ENCODE measurements around the gene STK24. TPM values are rescaled to one million over a fixed set of nuclear protein-coding genes. Genes with fewer than 3 reads are reported as not detected.
"Not testable (repeated sequence)": the region's sequence is repeated elsewhere in the genome, so short reads cannot be mapped to it uniquely, and the experiment has no call there.

The STK24 gene
- polyA plus RNA-seq, 1 donor: 124 TPM

- no peak for DNase-seq
These were observed 7.9 kb upstream of the STK24 start for GRCh38 chr13:98584668-98585397.

GRCh38 chr13:98582947-98583346, 6.0 kb upstream of the STK24 start:
- no peak for DNase-seq

- DNase-seq: no peak
These were observed 5.2 kb upstream of the STK24 start for GRCh38 chr13:98581971-98582702.

- no peak for DNase-seq
These were observed 4.5 kb upstream of the STK24 start for GRCh38 chr13:98581381-98581780.

GRCh38 chr13:98580420-98580819, 3.5 kb upstream of the STK24 start:
- no peak for DNase-seq

GRCh38 chr13:98577836-98578285, 954 bp upstream of the STK24 start:
- no peak for DNase-seq

GRCh38 chr13:98576200-98576945, 534 bp downstream of the STK24 start:
- DNase-seq: no peak

- DNase-seq: no peak
These were observed 1.1 kb downstream of the STK24 start for GRCh38 chr13:98575904-98576199.

GRCh38 chr13:98575009-98575903, 1.7 kb downstream of the STK24 start:
- DNase-seq: no peak

- no peak for DNase-seq
These were observed 4.8 kb downstream of the STK24 start for GRCh38 chr13:98571955-98572662.

- DNase-seq: no peak
These were observed 6.0 kb downstream of the STK24 start for GRCh38 chr13:98570929-98571372.

GRCh38 chr13:98569494-98570367, 7.2 kb downstream of the STK24 start:
- not testable (repeated sequence) for DNase-seq

- no peak for DNase-seq
These were observed 8.0 kb downstream of the STK24 start for GRCh38 chr13:98568918-98569317.

GRCh38 chr13:98567140-98567539, 9.8 kb downstream of the STK24 start:
- no peak for DNase-seq

GRCh38 chr13:98565726-98566565, 11.0 kb downstream of the STK24 start:
- no peak for DNase-seq

- no peak for DNase-seq
These were observed 12.7 kb downstream of the STK24 start for GRCh38 chr13:98564204-98564603.

GRCh38 chr13:98563071-98563470, 13.8 kb downstream of the STK24 start:
- no peak for DNase-seq

GRCh38 chr13:98559169-98559568, 17.7 kb downstream of the STK24 start:
- no peak for DNase-seq
